Measurements from ENCODE around the gene IKZF5. TPM values are rescaled to one million over a fixed set of nuclear protein-coding genes. Genes with fewer than 3 reads are reported as not detected.

Gene IKZF5
- total and polyA plus RNA-seq, 4 donors, result 5.0 to 9.4 (median 7.2) TPM

DNA sequence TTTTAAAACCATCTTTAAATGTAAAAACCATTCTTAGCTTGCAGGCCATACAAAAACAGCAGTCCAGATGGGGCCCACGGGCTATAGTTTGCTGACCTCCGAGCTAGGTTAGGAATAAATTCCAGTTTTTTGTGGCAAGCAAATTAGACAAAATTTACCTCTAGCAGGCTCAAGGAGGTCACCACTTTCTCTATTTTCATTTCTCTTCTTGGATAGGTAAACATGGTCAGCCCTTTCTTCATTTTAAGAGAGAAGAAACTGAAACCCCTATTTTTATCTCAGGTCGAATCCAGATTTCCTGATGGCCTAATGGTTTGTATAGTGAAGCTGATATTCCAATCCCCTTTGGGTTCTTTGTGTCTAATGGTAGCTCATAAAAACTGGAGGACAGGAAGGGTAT, 10.7 kb downstream of the IKZF5 start:
- H3K27ac ChIP-seq (ENCODE audit: low read depth in 1 of 2, low read length in 2 of 2), result no peak overlapping the region
- no peak overlapping the region for H3K4me3 ChIP-seq (ENCODE audit: low read depth in 1 of 3, low read length in 3 of 3)
- H3K36me3 ChIP-seq (ENCODE audit: control insufficient read depth in 4 of 4, insufficient read depth in 3 of 4, low read depth in 1 of 4, low read length in 3 of 4), result peaks cover 4 to 28% (median 23%) of the 10 kb centered on the region in 4 donors
- no peak for DNase-seq (ENCODE audit: low spot score)
- H3K4me1 ChIP-seq (ENCODE audit: control insufficient read depth in 4 of 4, insufficient read depth in 4 of 4, low read length in 3 of 4), result peaks cover 6 to 26% (median 20%) of the 10 kb centered on the region in 4 donors
- H3K9me3 ChIP-seq (ENCODE audit: control insufficient read depth in 4 of 4, low read length in 3 of 4), result no peaks in the 10 kb centered on the region
- no peak overlapping the region for H3K9ac ChIP-seq (ENCODE audit: low read depth in 1 of 2, low read length in 2 of 2)
- TF ChIP-seq GABPA (IDR thresholded peaks at IDR 0.05 in 1 of 2, conservative IDR thresholded peaks at IDR 0.05 in 1 of 2) (no peak), JUND (IDR thresholded peaks at IDR 0.05) (no peak), HNF4G (IDR thresholded peaks at IDR 0.05) (no peak), RAD21 (IDR thresholded peaks at IDR 0.05) (no peak), EGR1 (IDR thresholded peaks at IDR 0.05; ENCODE audit: low read depth in 2 of 2) (no peak)
- TF ChIP-seq, protein P1, sequence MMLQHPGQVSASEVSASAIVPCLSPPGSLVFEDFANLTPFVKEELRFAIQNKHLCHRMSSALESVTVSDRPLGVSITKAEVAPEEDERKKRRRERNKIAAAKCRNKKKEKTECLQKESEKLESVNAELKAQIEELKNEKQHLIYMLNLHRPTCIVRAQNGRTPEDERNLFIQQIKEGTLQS (IDR thresholded peaks at IDR 0.05), result no peak
- H3K27me3 ChIP-seq (ENCODE audit: control insufficient read depth in 4 of 4, insufficient read depth in 4 of 4, low read length in 3 of 4), result no peaks in the 10 kb centered on the region
- 87% methylated on average over 3 of the region's 3 CpGs for WGBS

DNA sequence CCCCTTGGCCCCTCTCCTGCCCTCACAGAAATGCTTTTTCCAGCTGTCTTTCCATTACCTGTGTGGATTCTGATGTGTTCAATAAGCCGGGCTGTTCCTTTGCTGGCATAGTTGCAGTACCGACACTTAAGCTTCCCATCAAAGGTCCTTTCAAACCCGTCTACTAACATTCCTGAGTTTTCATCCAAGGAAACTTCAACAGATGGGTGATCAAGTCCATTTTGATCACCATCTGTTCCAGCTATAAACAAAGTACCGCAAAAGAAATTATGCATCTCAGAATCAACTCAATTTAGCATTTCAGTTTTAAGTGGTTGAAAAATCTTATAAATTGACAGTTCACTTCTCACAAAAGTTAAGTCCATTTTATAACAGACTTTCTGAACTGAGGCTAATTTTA, 12.7 kb downstream of the IKZF5 start:
- Histone ChIP-seq H3K27me3 (ENCODE audit: control insufficient read depth in 4 of 4, insufficient read depth in 4 of 4, low read length in 3 of 4) (no peaks in the 10 kb centered on the region), H3K4me3 (ENCODE audit: low read depth in 1 of 3, low read length in 3 of 3) (no peak overlapping the region), H3K9me3 (ENCODE audit: control insufficient read depth in 4 of 4, low read length in 3 of 4) (no peaks in the 10 kb centered on the region), H3K36me3 (ENCODE audit: control insufficient read depth in 4 of 4, insufficient read depth in 3 of 4, low read depth in 1 of 4, low read length in 3 of 4) (peaks cover 4 to 36% (median 26%) of the 10 kb centered on the region in 4 donors), H3K4me1 (ENCODE audit: control insufficient read depth in 4 of 4, insufficient read depth in 4 of 4, low read length in 3 of 4) (peaks cover 4 to 26% (median 20%) of the 10 kb centered on the region in 4 donors), H3K9ac (ENCODE audit: low read depth in 1 of 2, low read length in 2 of 2) (no peak overlapping the region), H3K27ac (ENCODE audit: low read depth in 1 of 2, low read length in 2 of 2) (no peak overlapping the region)
- DNase-seq (ENCODE audit: low spot score), result no peak
- WGBS, result 96% methylated on average over 4 of the region's 4 CpGs
- no peak for TF ChIP-seq SP1 (IDR thresholded peaks at IDR 0.05)
- TF ChIP-seq YY1 (IDR thresholded peaks at IDR 0.05), result no peak
- no peak for TF ChIP-seq HNF4A (conservative IDR thresholded peaks at IDR 0.05)
- no peak for TF ChIP-seq GABPA (IDR thresholded peaks at IDR 0.05 in 1 of 2, conservative IDR thresholded peaks at IDR 0.05 in 1 of 2)
- no peak for TF ChIP-seq MAX (IDR thresholded peaks at IDR 0.05)
- TF ChIP-seq, protein P1 (IDR thresholded peaks at IDR 0.05), result no peak
- TF ChIP-seq, protein P2, sequence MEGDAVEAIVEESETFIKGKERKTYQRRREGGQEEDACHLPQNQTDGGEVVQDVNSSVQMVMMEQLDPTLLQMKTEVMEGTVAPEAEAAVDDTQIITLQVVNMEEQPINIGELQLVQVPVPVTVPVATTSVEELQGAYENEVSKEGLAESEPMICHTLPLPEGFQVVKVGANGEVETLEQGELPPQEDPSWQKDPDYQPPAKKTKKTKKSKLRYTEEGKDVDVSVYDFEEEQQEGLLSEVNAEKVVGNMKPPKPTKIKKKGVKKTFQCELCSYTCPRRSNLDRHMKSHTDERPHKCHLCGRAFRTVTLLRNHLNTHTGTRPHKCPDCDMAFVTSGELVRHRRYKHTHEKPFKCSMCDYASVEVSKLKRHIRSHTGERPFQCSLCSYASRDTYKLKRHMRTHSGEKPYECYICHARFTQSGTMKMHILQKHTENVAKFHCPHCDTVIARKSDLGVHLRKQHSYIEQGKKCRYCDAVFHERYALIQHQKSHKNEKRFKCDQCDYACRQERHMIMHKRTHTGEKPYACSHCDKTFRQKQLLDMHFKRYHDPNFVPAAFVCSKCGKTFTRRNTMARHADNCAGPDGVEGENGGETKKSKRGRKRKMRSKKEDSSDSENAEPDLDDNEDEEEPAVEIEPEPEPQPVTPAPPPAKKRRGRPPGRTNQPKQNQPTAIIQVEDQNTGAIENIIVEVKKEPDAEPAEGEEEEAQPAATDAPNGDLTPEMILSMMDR (IDR thresholded peaks at IDR 0.05; ENCODE audit: low read depth, low read length, missing input control), result no peak
- no peak for TF ChIP-seq EGR1 (IDR thresholded peaks at IDR 0.05; ENCODE audit: low read depth in 2 of 2)

- peaks cover 0 to 13% (median 8%) of the 10 kb centered on the region in 4 donors for H3K4me1 ChIP-seq (ENCODE audit: control insufficient read depth in 4 of 4, insufficient read depth in 4 of 4, low read length in 3 of 4)
- no peak for DNase-seq (ENCODE audit: low spot score)
- H3K27ac ChIP-seq (ENCODE audit: low read depth in 1 of 2, low read length in 2 of 2), result no peak overlapping the region
- no peak overlapping the region for H3K4me3 ChIP-seq (ENCODE audit: low read depth in 1 of 3, low read length in 3 of 3)
- H3K9ac ChIP-seq (ENCODE audit: low read depth in 1 of 2, low read length in 2 of 2), result no peak overlapping the region
- 95% methylated on average over 6 of the region's 6 CpGs for WGBS
- peaks cover 4 to 36% (median 29%) of the 10 kb centered on the region in 4 donors for H3K36me3 ChIP-seq (ENCODE audit: control insufficient read depth in 4 of 4, insufficient read depth in 3 of 4, low read depth in 1 of 4, low read length in 3 of 4)
- no peaks in the 10 kb centered on the region for H3K9me3 ChIP-seq (ENCODE audit: control insufficient read depth in 4 of 4, low read length in 3 of 4)
- TF ChIP-seq, protein P1 (IDR thresholded peaks at IDR 0.05), result no peak
- TF ChIP-seq JUND (IDR thresholded peaks at IDR 0.05) (no peak), RXRA (IDR thresholded peaks at IDR 0.05) (no peak), TAF1 (conservative IDR thresholded peaks at IDR 0.05) (no peak), REST (IDR thresholded peaks at IDR 0.05) (no peak), YY1 (IDR thresholded peaks at IDR 0.05) (no peak), EGR1 (IDR thresholded peaks at IDR 0.05; ENCODE audit: low read depth in 2 of 2) (no peak), GABPA (IDR thresholded peaks at IDR 0.05 in 1 of 2, conservative IDR thresholded peaks at IDR 0.05 in 1 of 2) (no peak), FOXA1 (IDR thresholded peaks at IDR 0.05) (no peak), ZBTB33 (IDR thresholded peaks at IDR 0.05) (no peak), FOXA2 (IDR thresholded peaks at IDR 0.05) (no peak)
- no peaks in the 10 kb centered on the region for H3K27me3 ChIP-seq (ENCODE audit: control insufficient read depth in 4 of 4, insufficient read depth in 4 of 4, low read length in 3 of 4)
These were observed 14.7 kb downstream of the IKZF5 start for GRCh38 chr10:122993797-122994336.

Data from liver (tissue), 9 donors.